GM12873 (cell line): ENCODE results near the gene ADPRHL1.

Source experiments
- TF ChIP-seq, protein P1 (sequence below): IDR thresholded peaks from 2 replicates; pipeline ENCODE4 v1.5.1; 2012; ENCODE audit warnings: low read depth, mild to moderate bottlenecking, moderate library complexity, low read length, control low read depth; ENCODE audit not compliant: insufficient read depth; ENCODE audit errors: missing control alignments

The ADPRHL1 gene

GRCh38 chr13:113447596-113447995 is 5.7 kb downstream of the ADPRHL1 start:
- TF ChIP-seq, protein P1, sequence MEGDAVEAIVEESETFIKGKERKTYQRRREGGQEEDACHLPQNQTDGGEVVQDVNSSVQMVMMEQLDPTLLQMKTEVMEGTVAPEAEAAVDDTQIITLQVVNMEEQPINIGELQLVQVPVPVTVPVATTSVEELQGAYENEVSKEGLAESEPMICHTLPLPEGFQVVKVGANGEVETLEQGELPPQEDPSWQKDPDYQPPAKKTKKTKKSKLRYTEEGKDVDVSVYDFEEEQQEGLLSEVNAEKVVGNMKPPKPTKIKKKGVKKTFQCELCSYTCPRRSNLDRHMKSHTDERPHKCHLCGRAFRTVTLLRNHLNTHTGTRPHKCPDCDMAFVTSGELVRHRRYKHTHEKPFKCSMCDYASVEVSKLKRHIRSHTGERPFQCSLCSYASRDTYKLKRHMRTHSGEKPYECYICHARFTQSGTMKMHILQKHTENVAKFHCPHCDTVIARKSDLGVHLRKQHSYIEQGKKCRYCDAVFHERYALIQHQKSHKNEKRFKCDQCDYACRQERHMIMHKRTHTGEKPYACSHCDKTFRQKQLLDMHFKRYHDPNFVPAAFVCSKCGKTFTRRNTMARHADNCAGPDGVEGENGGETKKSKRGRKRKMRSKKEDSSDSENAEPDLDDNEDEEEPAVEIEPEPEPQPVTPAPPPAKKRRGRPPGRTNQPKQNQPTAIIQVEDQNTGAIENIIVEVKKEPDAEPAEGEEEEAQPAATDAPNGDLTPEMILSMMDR, result no peak

DNA sequence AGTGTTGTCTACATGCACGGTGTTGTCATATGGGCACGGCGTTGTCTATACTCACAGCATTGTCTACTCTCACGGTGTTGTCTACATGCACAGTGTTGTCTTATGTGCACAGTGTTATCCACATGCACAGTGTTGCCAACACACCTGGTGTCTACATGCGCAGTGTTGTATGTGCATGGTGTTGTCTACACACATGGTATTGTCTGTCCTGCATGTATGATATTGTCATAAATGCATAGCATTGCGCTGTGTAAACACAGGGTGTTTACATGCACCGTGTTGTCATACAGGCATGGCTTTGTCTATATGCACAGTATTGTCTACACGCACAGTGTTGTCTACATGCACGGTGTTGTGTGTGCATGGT is 6.8 kb downstream of the ADPRHL1 start:
- TF ChIP-seq, protein P1, result no peak

DNA sequence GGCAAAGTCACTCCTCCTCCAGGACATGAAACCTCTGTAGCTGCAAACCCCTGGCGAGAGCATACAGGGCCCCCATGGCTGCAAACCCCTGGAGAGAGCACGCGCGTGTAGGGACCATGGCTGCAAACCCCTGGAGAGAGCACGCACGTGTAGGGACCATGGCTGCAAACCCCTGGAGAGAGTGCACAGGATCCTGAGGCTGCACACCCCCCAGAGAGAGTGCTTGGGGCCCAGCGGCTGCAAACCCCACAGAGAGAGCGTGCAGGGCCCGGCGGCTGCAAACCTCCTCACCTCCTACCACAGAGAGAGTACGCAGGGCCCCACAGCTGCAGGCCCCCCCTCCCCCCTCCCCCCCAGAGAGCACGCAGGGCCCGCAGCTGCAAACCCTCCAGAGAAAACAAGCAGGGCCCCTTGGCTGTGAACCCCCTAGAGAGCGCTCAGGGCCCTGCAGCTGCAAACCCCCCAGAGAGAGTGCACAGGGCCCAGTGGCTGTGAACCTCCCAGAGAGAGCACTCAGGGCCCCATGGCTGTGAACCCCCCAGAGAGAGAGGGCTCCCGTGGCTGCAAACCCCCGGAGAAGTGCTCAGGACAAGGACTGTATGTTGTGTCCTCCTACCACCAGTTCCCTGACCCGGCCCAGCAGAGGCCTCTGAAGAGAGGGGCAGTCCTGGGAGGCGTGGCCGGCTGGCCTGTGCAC is 7.3 kb downstream of the ADPRHL1 start:
- TF ChIP-seq, protein P1, result no peak

- TF ChIP-seq, protein P1, result no peak
Observed at GRCh38 chr13:113443991-113444390, 9.3 kb downstream of the ADPRHL1 start.

GRCh38 chr13:113442985-113443362 is 10.3 kb downstream of the ADPRHL1 start:
- TF ChIP-seq, protein P1, result no peak

GRCh38 chr13:113442354-113442984 is 10.8 kb downstream of the ADPRHL1 start:
- TF ChIP-seq, protein P1, result no peak

DNA sequence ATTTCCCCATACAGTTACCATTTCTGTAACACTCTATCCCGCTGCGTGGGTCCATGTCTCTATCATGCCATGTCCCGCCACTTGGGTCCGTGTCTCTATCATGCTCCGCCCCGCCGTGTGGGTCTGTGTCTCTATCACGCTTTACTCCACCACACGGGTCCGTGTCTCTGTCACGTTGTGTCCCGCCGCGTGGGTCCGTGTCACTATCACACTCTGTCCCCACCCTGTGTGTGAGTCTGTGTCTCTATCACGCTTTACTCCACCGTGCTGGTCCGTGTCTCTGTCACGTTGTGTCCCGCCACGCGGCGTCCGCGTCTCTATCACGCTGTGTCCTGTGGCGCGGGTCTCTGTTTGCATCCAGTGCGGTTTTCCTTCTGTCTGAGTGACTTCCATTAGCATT is 11.6 kb downstream of the ADPRHL1 start:
- TF ChIP-seq, protein P1, result no peak
